ENCODE data around the gene PRF1. TPM values are rescaled to one million over a fixed set of nuclear protein-coding genes. Genes with fewer than 3 reads are reported as not detected.

PRF1 gene
- total and polyA plus RNA-seq, 2 donors (not counting 1 experiment from before 2014, with no cell fraction given) = not detected

GRCh38 chr10:70604106-70604505 is 1.6 kb upstream of the PRF1 start:
- no peak for DNase-seq (ENCODE audit: low read depth in 2 of 2)
- Histone ChIP-seq H3K9me3 (ENCODE audit: control insufficient read depth, insufficient read depth, low read depth, low read length) (no peaks in the 10 kb centered on the region), H3K79me2 (ENCODE audit: control insufficient read depth, insufficient read depth, low read length) (no peaks in the 10 kb centered on the region), H3K36me3 (ENCODE audit: control insufficient read depth, insufficient read depth, low read length) (no peaks in the 10 kb centered on the region), H3K27ac (ENCODE audit: insufficient read depth, low read length) (no peak overlapping the region), H3K4me1 (ENCODE audit: control insufficient read depth, extremely low read depth, insufficient read depth, low read length) (no peaks in the 10 kb centered on the region), H4K20me1 (ENCODE audit: control insufficient read depth, extremely low read depth, insufficient read depth, low read length) (no peaks in the 10 kb centered on the region), H2AFZ (ENCODE audit: low read length) (no peak overlapping the region), H3K27me3 (ENCODE audit: control insufficient read depth, insufficient read depth, low read length) (no peaks in the 10 kb centered on the region), H3K4me2 (ENCODE audit: extremely low read depth, insufficient read depth, low read length) (no peak overlapping the region), H3K4me3 (replicated peaks in 1 of 4; ENCODE audit: control extremely low read depth in 1 of 4, insufficient read depth in 1 of 4, low read depth in 3 of 4, low read length in 4 of 4) (no peak overlapping the region), H3K9ac (ENCODE audit: insufficient read depth, low read length) (no peak overlapping the region)
- no peak for TF ChIP-seq CTCF (conservative IDR thresholded peaks at IDR 0.05 in 1 of 2, IDR thresholded peaks at IDR 0.05 in 1 of 2; ENCODE audit: low read depth in 1 of 2, low read length in 2 of 2)

- no peak overlapping the region for H3K4me3 ChIP-seq (replicated peaks in 1 of 4; ENCODE audit: control extremely low read depth in 1 of 4, insufficient read depth in 1 of 4, low read depth in 3 of 4, low read length in 4 of 4)
- no peaks in the 10 kb centered on the region for H3K79me2 ChIP-seq (ENCODE audit: control insufficient read depth, insufficient read depth, low read length)
- no peak overlapping the region for H3K4me2 ChIP-seq (ENCODE audit: extremely low read depth, insufficient read depth, low read length)
- no peak overlapping the region for H3K9ac ChIP-seq (ENCODE audit: insufficient read depth, low read length)
- TF ChIP-seq CTCF (conservative IDR thresholded peaks at IDR 0.05 in 1 of 2, IDR thresholded peaks at IDR 0.05 in 1 of 2; ENCODE audit: low read depth in 1 of 2, low read length in 2 of 2) = no peak
- no peak for TF ChIP-seq EZH2 (IDR thresholded peaks at IDR 0.05; ENCODE audit: low read length, missing control alignments)
- H3K9me3 ChIP-seq (ENCODE audit: control insufficient read depth, insufficient read depth, low read depth, low read length) = no peaks in the 10 kb centered on the region
- no peaks in the 10 kb centered on the region for H4K20me1 ChIP-seq (ENCODE audit: control insufficient read depth, extremely low read depth, insufficient read depth, low read length)
- DNase-seq (ENCODE audit: low read depth in 2 of 2) = no peak
- H2AFZ ChIP-seq (ENCODE audit: low read length) = no peak overlapping the region
- no peak overlapping the region for H3K27ac ChIP-seq (ENCODE audit: insufficient read depth, low read length)
- no peaks in the 10 kb centered on the region for H3K4me1 ChIP-seq (ENCODE audit: control insufficient read depth, extremely low read depth, insufficient read depth, low read length)
- H3K27me3 ChIP-seq (ENCODE audit: control insufficient read depth, insufficient read depth, low read length) = no peaks in the 10 kb centered on the region
- H3K36me3 ChIP-seq (ENCODE audit: control insufficient read depth, insufficient read depth, low read length) = no peaks in the 10 kb centered on the region
These were observed 884 bp upstream of the PRF1 start for GRCh38 chr10:70603449-70603801.

GRCh38 chr10:70601746-70602145 is 795 bp downstream of the PRF1 start:
- DNase-seq (ENCODE audit: low read depth in 2 of 2) = no peak
- no peak overlapping the region for H3K4me3 ChIP-seq (replicated peaks in 1 of 4; ENCODE audit: control extremely low read depth in 1 of 4, insufficient read depth in 1 of 4, low read depth in 3 of 4, low read length in 4 of 4)

More at GRCh38 chr10:70601746-70602145, 795 bp downstream of the PRF1 start:
- Histone ChIP-seq H3K79me2 (ENCODE audit: control insufficient read depth, insufficient read depth, low read length) (no peaks in the 10 kb centered on the region), H3K9ac (ENCODE audit: insufficient read depth, low read length) (no peak overlapping the region), H3K4me2 (ENCODE audit: extremely low read depth, insufficient read depth, low read length) (no peak overlapping the region), H3K4me1 (ENCODE audit: control insufficient read depth, extremely low read depth, insufficient read depth, low read length) (no peaks in the 10 kb centered on the region), H3K27ac (ENCODE audit: insufficient read depth, low read length) (no peak overlapping the region), H2AFZ (ENCODE audit: low read length) (no peak overlapping the region), H4K20me1 (ENCODE audit: control insufficient read depth, extremely low read depth, insufficient read depth, low read length) (no peaks in the 10 kb centered on the region), H3K36me3 (ENCODE audit: control insufficient read depth, insufficient read depth, low read length) (no peaks in the 10 kb centered on the region), H3K9me3 (ENCODE audit: control insufficient read depth, insufficient read depth, low read depth, low read length) (no peaks in the 10 kb centered on the region), H3K27me3 (ENCODE audit: control insufficient read depth, insufficient read depth, low read length) (no peaks in the 10 kb centered on the region)
- TF ChIP-seq EZH2 (IDR thresholded peaks at IDR 0.05; ENCODE audit: low read length, missing control alignments) (no peak), CTCF (conservative IDR thresholded peaks at IDR 0.05 in 1 of 2, IDR thresholded peaks at IDR 0.05 in 1 of 2; ENCODE audit: low read depth in 1 of 2, low read length in 2 of 2) (no peak)
